K562 (cell line): ENCODE results near the gene ELL3. TPM values are rescaled to one million over a fixed set of nuclear protein-coding genes. Genes with fewer than 3 reads are reported as not detected.

ENCODE experiments used
- ATAC-seq: fragments of 200-7000 bp; cut with Tn5 transposase; 3 replicates; pipeline ENCODE4 v1.9.1; 2020; ENCODE audit warnings: moderate library complexity
- BruUV-seq: library from RNA; stranded (reverse); fragments of 400-500 nt; replicated peaks from 2 replicates; lab custom pipeline; 2021; lab: Mats Ljungman, UMichigan
- CTCF ChIA-PET: fragments of 300-600 bp; formaldehyde crosslinking; extraction: SDS; loops from one replicate; lab custom pipeline; 2021; ENCODE audit warnings: low intra/inter-chr PET ratio; lab: Yijun Ruan, JAX
- POLR2A ChIA-PET: fragments of 300-600, 350-650 bp; sonication (Branson Sonifier 250); formaldehyde crosslinking; extraction: SDS; loops from one replicate; lab custom pipeline; 2021; ENCODE audit warnings: antibody characterized with exemption, inconsistent platforms; lab: Yijun Ruan, JAX
- DNase-seq, 4 experiments: peaks; one replicate each; pipeline versions ENCODE4 v3.0.0 to v3.0.0-alpha.2; 2011 to 2018; ENCODE audit warnings: low spot score in 3 of 4, mixed read lengths in 3 of 4; ENCODE audit errors: extremely low read depth in 1 of 4
- FAIRE-seq: peaks from 2 replicates; lab custom pipeline; 2011; peaks lifted over from hg19 to GRCh38; lab: Jason Lieb, UNC
- H2AFZ ChIP-seq: 2 replicates; pipeline ENCODE4 v1.6.0; 2011; ENCODE audit warnings: low read depth, low read length, control low read depth, inconsistent platforms
- H3K27ac ChIP-seq: fragments of 200-600 bp; 3 replicates; pipeline ENCODE4 v1.8.0; 2011; ENCODE audit warnings: low read depth, mild to moderate bottlenecking, control low read depth, inconsistent platforms, low read length, moderate library complexity, mixed read lengths; ENCODE audit errors: extremely low read depth
- H3K27me3 ChIP-seq, 2 experiments: fragments of 300-600 bp in 1 of 2; 2 replicates in 1 of 2; 3 replicates in 1 of 2; pipeline versions ENCODE4 v1.6.0 to v1.8.0; 2011; ENCODE audit warnings: inconsistent platforms in 2 of 2, low read length in 2 of 2, mild to moderate bottlenecking in 1 of 2, mixed read lengths in 1 of 2, moderate library complexity in 1 of 2; ENCODE audit not compliant: control insufficient read depth in 2 of 2, insufficient read depth in 2 of 2
- H3K36me3 ChIP-seq: fragments of 300-600 bp; 3 replicates; pipeline ENCODE4 v1.8.0; 2011; ENCODE audit warnings: mild to moderate bottlenecking, low read length, inconsistent platforms; ENCODE audit not compliant: control insufficient read depth, insufficient read depth
- H3K4me1 ChIP-seq, 2 experiments: fragments of 200-600 bp in 1 of 2; replicated peaks in 1 of 2; 2 replicates in 1 of 2; 3 replicates in 1 of 2; pipeline versions ENCODE4 v1.5.1 to v1.8.0; 2011; ENCODE audit warnings: inconsistent platforms in 2 of 2, low read length in 2 of 2, mild to moderate bottlenecking in 1 of 2, mixed read lengths in 1 of 2, moderate library complexity in 1 of 2; ENCODE audit not compliant: control insufficient read depth in 2 of 2, insufficient read depth in 2 of 2
- H3K4me2 ChIP-seq: 2 replicates; pipeline ENCODE4 v1.6.1; 2011; ENCODE audit warnings: low read length, control low read depth, inconsistent platforms, mixed read lengths; ENCODE audit not compliant: insufficient read depth
- H3K4me3 ChIP-seq: fragments of 200-600 bp; sonication (generic), shearing (Covaris generic); 2 replicates; pipeline ENCODE4 v1.5.1; 2016; ENCODE audit warnings: control low read depth, inconsistent platforms
- H3K79me2 ChIP-seq: fragments of 200-600 bp; 3 replicates; pipeline ENCODE4 v1.8.0; 2011; ENCODE audit warnings: low read length, inconsistent platforms; ENCODE audit not compliant: control insufficient read depth, insufficient read depth
- H3K9ac ChIP-seq, 2 experiments: 2 replicates each; pipeline versions ENCODE4 v1.6.0 to v1.6.1; 2011; ENCODE audit warnings: low read depth in 2 of 2, low read length in 2 of 2, control low read depth in 1 of 2, inconsistent platforms in 1 of 2, mild to moderate bottlenecking in 1 of 2, mixed read lengths in 1 of 2; ENCODE audit not compliant: insufficient read depth in 1 of 2
- H3K9me1 ChIP-seq: one replicate; pipeline ENCODE4 v1.6.0; 2011; ENCODE audit warnings: inconsistent platforms, mild to moderate bottlenecking, low read length, moderate library complexity; ENCODE audit not compliant: control insufficient read depth, insufficient read depth
- H3K9me3 ChIP-seq: replicated peaks from 2 replicates; pipeline ENCODE4 v1.5.1; 2011; ENCODE audit warnings: low read depth, low read length, inconsistent platforms; ENCODE audit not compliant: control insufficient read depth, insufficient read depth
- H4K20me1 ChIP-seq: replicated peaks from 2 replicates; pipeline ENCODE4 v1.6.1; 2011; ENCODE audit warnings: low read length, inconsistent platforms, mixed read lengths; ENCODE audit not compliant: control insufficient read depth, insufficient read depth
- CCAR2 ChIP-seq: fragments of 200-400 bp; formaldehyde crosslinking; IDR thresholded peaks from 2 replicates; pipeline ENCODE4 v1.6.1; 2017; ENCODE audit warnings: mild to moderate bottlenecking, low read depth, low read length
- ELK3 ChIP-seq: fragments of 450-650 bp; formaldehyde crosslinking; IDR thresholded peaks from 2 replicates; pipeline ENCODE4 v1.4.0; 2020; ENCODE audit warnings: mild to moderate bottlenecking
- FIP1L1 ChIP-seq: fragments of 200-400 bp; formaldehyde crosslinking; IDR thresholded peaks from 2 replicates; pipeline ENCODE4 v1.6.1; 2018; ENCODE audit warnings: mild to moderate bottlenecking, low read depth, low read length; ENCODE audit not compliant: poor library complexity, severe bottlenecking
- FOS ChIP-seq: IDR thresholded peaks from 3 replicates; pipeline ENCODE4 v1.6.1; 2011; ENCODE audit not compliant: insufficient read length; ENCODE audit errors: extremely low read depth
- HES1 ChIP-seq: fragments of 450-650 bp; IDR thresholded peaks from 2 replicates; pipeline ENCODE4 v1.6.1; 2016; ENCODE audit warnings: low read depth, mild to moderate bottlenecking, moderate library complexity
- HMGXB4 ChIP-seq: sonication (generic); formaldehyde crosslinking; IDR thresholded peaks from 2 replicates; pipeline ENCODE4 v1.8.1; 2023; ENCODE audit warnings: mild to moderate bottlenecking, missing genetic modification reagents
- LCOR ChIP-seq: sonication (generic); formaldehyde crosslinking; IDR thresholded peaks from 2 replicates; pipeline ENCODE4 v1.8.0; 2022; ENCODE audit warnings: mild to moderate bottlenecking, missing genetic modification reagents
- LEF1 ChIP-seq: fragments of 450-650 bp; IDR thresholded peaks from 2 replicates; pipeline ENCODE4 v1.6.1; 2016; ENCODE audit warnings: mild to moderate bottlenecking
- MBD1 ChIP-seq: fragments of 250-450 bp; sonication (Bioruptor Pico); IDR thresholded peaks from 2 replicates; pipeline ENCODE4 v1.8.0; 2022; ENCODE audit warnings: inconsistent platforms
- MED1 ChIP-seq: sonication (generic); formaldehyde crosslinking; IDR thresholded peaks from 2 replicates; pipeline ENCODE4 v1.8.1; 2023; ENCODE audit warnings: missing genetic modification reagents, borderline replicate concordance
- NCOA1 ChIP-seq: fragments of 450-650 bp; IDR thresholded peaks from 2 replicates; pipeline ENCODE4 v1.6.1; 2016; ENCODE audit warnings: low read depth
- RBBP5 ChIP-seq: fragments of 200-600 bp; sonication (generic); IDR thresholded peaks from 2 replicates; pipeline ENCODE4 v1.6.1; 2012; ENCODE audit warnings: borderline replicate concordance, mild to moderate bottlenecking, low read length, control low read depth, inconsistent platforms; ENCODE audit not compliant: insufficient read depth, poor library complexity, severe bottlenecking
- YBX1 ChIP-seq: fragments of 450-650 bp; IDR thresholded peaks from 2 replicates; pipeline ENCODE4 v1.7.1; 2016; ENCODE audit warnings: mild to moderate bottlenecking
- ZNF224 ChIP-seq: sonication (generic); formaldehyde crosslinking; IDR thresholded peaks from 2 replicates; pipeline ENCODE4 v1.8.0; 2022; ENCODE audit warnings: mild to moderate bottlenecking, missing genetic modification reagents
- ZNF384 ChIP-seq: IDR thresholded peaks from 2 replicates; pipeline ENCODE4 v1.6.1; 2012; ENCODE audit warnings: low read depth, low read length, improper control_type of control experiment
- ZNF785 ChIP-seq: fragments of 250-450 bp; sonication (Bioruptor Pico); IDR thresholded peaks from 2 replicates; pipeline ENCODE4 v1.4.0; 2020; ENCODE audit warnings: mild to moderate bottlenecking
- WGBS: fragments of 100-300 bp; shearing (Covaris generic); methylation state at CpG from one replicate; pipeline ENCODE4 v1.1.6; 2016; ENCODE audit warnings: low coverage, mixed read lengths; ENCODE audit not compliant: insufficient coverage; ENCODE audit errors: missing lambda C conversion rate; 5-methylcytosine and 5-hydroxymethylcytosine counted together
- in situ Hi-C: fragments of 300-500 bp; cut with MboI; formaldehyde crosslinking; loops from 4 replicates; pipeline ENCODE4 v1.15.0; 2018; ENCODE audit warnings: inconsistent platforms, mixed read lengths
- intact Hi-C: fragments of 100-400 bp; cut with micrococcal nuclease; formaldehyde crosslinking; loops from 2 replicates; pipeline ENCODE4 v1.14.2; 2022
- polyA plus RNA-seq, 8 experiments: library from polyadenylated mRNA; depleted of rRNA in 4 of 8; stranded (reverse) in 5 of 8; unstranded in 3 of 8; fragments of >200 nt; fragmentation: Nextera tagmentation in 2 of 8; fragmentation: Illumina TruSeq in 1 of 8; extraction: Ambion mirVana in 2 of 8; extraction: Trizol in 1 of 8; gene quantifications; 2 replicates each; pipeline versions ENCODE4 v1.2.1 to v1.2.3, GENCODE V29; 2011 to 2014; ENCODE audit warnings: inconsistent platforms in 1 of 8, missing spikeins in 1 of 8
- total RNA-seq, 7 experiments: library from RNA; depleted of rRNA in 6 of 7; stranded (reverse); fragments of >200 nt in 6 of 7; fragmentation: Illumina TruSeq in 2 of 7; extraction: Trizol in 2 of 7; gene quantifications; 2 replicates each; pipeline versions ENCODE4 v1.2.1 to v1.2.3, GENCODE V29; 2011 to 2021; ENCODE audit warnings: low replicate concordance in 1 of 7

ELL3 gene
- total and polyA plus RNA-seq, 9 of the 15 experiments (the other 6 are each of a cell fraction or from before 2014, with no cell fraction given), result 0.80 to 5.2 (median 2.6) TPM

DNA sequence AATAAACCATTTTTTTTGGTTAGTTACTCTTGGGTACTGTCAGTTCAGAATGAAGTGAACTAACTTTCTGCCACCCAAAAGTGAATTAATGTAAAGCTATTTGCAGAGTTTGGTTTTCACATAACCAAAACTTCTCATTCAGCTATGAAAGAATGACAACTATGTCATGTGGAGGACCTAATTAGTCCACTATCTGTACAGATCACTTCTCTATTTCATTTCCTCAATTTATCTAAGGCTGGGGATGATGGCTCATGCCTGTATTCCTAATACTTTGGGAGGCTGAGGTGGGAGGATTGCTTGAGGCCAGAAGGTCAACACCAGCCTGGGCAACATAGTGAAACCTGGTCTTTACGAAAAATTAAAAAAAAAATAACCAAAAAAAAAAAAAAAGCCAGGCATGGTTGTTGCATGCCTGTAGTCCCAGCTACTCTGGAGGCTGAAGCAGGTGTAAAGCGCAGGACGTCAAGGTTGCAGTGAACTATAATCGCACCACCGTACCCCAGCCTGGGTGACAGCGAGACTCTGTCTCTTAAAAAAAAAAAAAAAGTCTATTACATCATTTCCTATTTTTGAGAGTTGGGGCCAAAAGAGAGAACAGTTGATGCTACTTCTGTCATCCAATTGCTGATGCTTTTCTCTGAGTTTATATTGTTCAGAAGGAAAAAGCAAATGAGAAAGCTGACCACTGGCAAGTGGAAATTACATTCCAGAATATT is 32.4 kb upstream of the ELL3 start (continued):
- TF ChIP-seq ELK3, result no peak

DNA sequence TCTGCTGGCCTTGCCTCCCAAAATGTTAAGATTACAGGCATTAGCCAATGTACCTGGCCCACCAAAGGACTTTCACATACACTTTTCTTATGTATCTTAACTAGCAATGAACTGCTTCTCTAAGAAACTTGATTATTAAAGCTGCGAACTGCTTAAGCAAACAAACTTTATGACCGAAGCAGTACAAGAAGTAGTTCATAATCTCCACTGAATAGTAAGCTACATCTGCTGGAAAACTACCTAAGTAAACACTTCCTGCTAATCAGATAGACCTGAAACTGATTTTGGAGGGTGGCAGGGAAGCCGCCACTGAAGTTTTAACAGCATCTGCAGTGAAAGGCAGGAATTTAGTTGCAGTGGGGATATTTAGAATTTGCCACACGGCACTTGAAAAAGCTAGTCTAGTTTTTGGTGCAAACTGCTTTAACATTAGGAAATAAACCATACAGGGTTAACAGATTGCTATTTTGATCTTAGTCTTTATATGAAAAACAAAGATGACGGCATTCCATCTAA is 31.7 kb upstream of the ELL3 start:
- FAIRE-seq (no peak), ATAC-seq (no peak), DNase-seq (no peak)
- Histone ChIP-seq H3K4me1 (peaks cover 0 to 6% of the 10 kb centered on the region in 2 experiments; a peak in 2 of 5 replicates), H3K79me2 (no peaks in the 10 kb centered on the region), H4K20me1 (no peaks in the 10 kb centered on the region), H3K4me2 (no peak overlapping the region), H3K36me3 (peaks cover 91% of the 10 kb centered on the region), H3K9ac (no peak overlapping the region), H3K27ac (no peak overlapping the region), H3K4me3 (no peak overlapping the region), H3K9me1 (peaks cover 7% of the 10 kb centered on the region), H3K9me3 (no peaks in the 10 kb centered on the region), H3K27me3 (no peaks in the 10 kb centered on the region), H2AFZ (no peak overlapping the region)
- CTCF ChIA-PET, result no interaction called here
- in situ Hi-C loops, result no loop called here
- WGBS, result 95% methylated on average over 5 of the region's 5 CpGs
- intact Hi-C loops, result no loop called here
- no TSS peak for BruUV-seq
- POLR2A ChIA-PET, result interaction anchor here (1.7 to 3.6 kb wide), 4 partner anchors 8 to 16 kb away, joined by 8 to 19 read pairs (median 14); partner anchors contain the start of genes HYPK, MFAP1 and SERINC4
- TF ChIP-seq NCOA1 (no peak), FOS (no peak), CCAR2 (no peak), ZNF384 (no peak), RBBP5 (no peak), HMGXB4 (CRISPR knock-in tag) (no peak), ZNF224 (CRISPR knock-in tag) (no peak), MED1 (CRISPR knock-in tag) (no peak), ZNF785 (CRISPR knock-in tag) (no peak), LCOR (no peak), YBX1 (no peak), HES1 (no peak), MBD1 (CRISPR knock-in tag) (no peak), FIP1L1 (no peak), LEF1 (no peak)
